HEK293 (cell line): ENCODE results near the gene UNG.

ENCODE experiments used
- CTCF ChIA-PET: fragments of 350-600 bp; formaldehyde crosslinking; extraction: SDS; loops from one replicate; lab custom pipeline; 2021; ENCODE audit warnings: antibody characterized with exemption; lab: Yijun Ruan, JAX
- POLR2A ChIA-PET: fragments of 300-600 bp; formaldehyde crosslinking; extraction: SDS; loops from one replicate; lab custom pipeline; 2020; ENCODE audit warnings: antibody characterized with exemption, inconsistent platforms; lab: Yijun Ruan, JAX
- H3K27ac ChIP-seq: fragments of 200-500 bp; sonication (Bioruptor generic); 2 replicates; pipeline ENCODE4 v1.5.1; 2014; ENCODE audit warnings: low read depth, low read length, control low read depth, inconsistent platforms; ENCODE audit errors: extremely low read depth
- H3K36me3 ChIP-seq, 2 experiments: fragments of 200-500 bp in 1 of 2; sonication (Bioruptor generic) in 1 of 2; 1 replicate in 1 of 2; 2 replicates in 1 of 2; pipeline ENCODE4 v1.5.1; 2014 to 2017; ENCODE audit warnings: inconsistent platforms in 2 of 2, low read length in 2 of 2; ENCODE audit not compliant: control insufficient read depth in 2 of 2, insufficient read depth in 1 of 2
- H3K4me1 ChIP-seq: fragments of 200-500 bp; sonication (Bioruptor generic); 2 replicates; pipeline ENCODE4 v1.5.1; 2014; ENCODE audit warnings: mild to moderate bottlenecking, low read length, inconsistent platforms; ENCODE audit not compliant: control insufficient read depth, insufficient read depth
- H3K4me3 ChIP-seq: 2 replicates; pipeline ENCODE4 v1.5.1; 2011; ENCODE audit warnings: low read depth, mild to moderate bottlenecking, control low read depth, low read length, moderate library complexity
- H3K9me3 ChIP-seq: fragments of 200-500 bp; sonication (Bioruptor generic); 2 replicates; pipeline ENCODE4 v1.5.1; 2014; ENCODE audit warnings: low read depth, low read length, inconsistent platforms; ENCODE audit not compliant: control insufficient read depth, insufficient read depth
- GLIS2 ChIP-seq: fragments of 450-650 bp; formaldehyde crosslinking; IDR thresholded peaks from 2 replicates; pipeline ENCODE4 v1.5.1; 2016; ENCODE audit warnings: missing biosample characterization, missing genetic modification characterization
- KLF8 ChIP-seq: fragments of 450-650 bp; formaldehyde crosslinking; IDR thresholded peaks from 2 replicates; pipeline ENCODE4 v1.5.1; 2016; ENCODE audit warnings: missing biosample characterization, missing genetic modification characterization
- PBX3 ChIP-seq: sonication (generic); formaldehyde crosslinking; IDR thresholded peaks from 2 replicates; pipeline ENCODE4 v1.8.1; 2022; ENCODE audit warnings: mild to moderate bottlenecking, moderate library complexity, missing genetic modification reagents
- PRDM2 ChIP-seq: fragments of 450-650 bp; formaldehyde crosslinking; IDR thresholded peaks from 2 replicates; pipeline ENCODE4 v1.5.1; 2016; ENCODE audit warnings: missing biosample characterization, missing genetic modification characterization, borderline replicate concordance
- SP3 ChIP-seq: fragments of 450-650 bp; formaldehyde crosslinking; IDR thresholded peaks from 2 replicates; pipeline ENCODE4 v1.5.1; 2016; ENCODE audit warnings: missing biosample characterization, missing genetic modification characterization
- ZBTB17 ChIP-seq: fragments of 450-650 bp; formaldehyde crosslinking; IDR thresholded peaks from 2 replicates; pipeline ENCODE4 v1.5.1; 2016; ENCODE audit warnings: missing biosample characterization, missing genetic modification characterization
- ZBTB6 ChIP-seq: fragments of 450-650 bp; formaldehyde crosslinking; IDR thresholded peaks from 2 replicates; pipeline ENCODE4 v1.5.1; 2017; ENCODE audit warnings: missing biosample characterization, missing genetic modification characterization
- ZEB2 ChIP-seq: fragments of 450-650 bp; formaldehyde crosslinking; IDR thresholded peaks from 2 replicates; pipeline ENCODE4 v1.5.1; 2016; ENCODE audit warnings: missing biosample characterization, missing genetic modification characterization
- ZNF223 ChIP-seq: fragments of 450-650 bp; formaldehyde crosslinking; IDR thresholded peaks from 2 replicates; pipeline ENCODE4 v1.5.1; 2016; ENCODE audit warnings: missing biosample characterization, missing genetic modification characterization
- ZNF248 ChIP-seq: fragments of 450-650 bp; formaldehyde crosslinking; IDR thresholded peaks from 2 replicates; pipeline ENCODE4 v1.5.1; 2017; ENCODE audit warnings: missing biosample characterization, missing genetic modification characterization
- ZNF341 ChIP-seq: fragments of 450-650 bp; formaldehyde crosslinking; IDR thresholded peaks from 2 replicates; pipeline ENCODE4; 2016; ENCODE audit warnings: low read depth, missing biosample characterization, missing genetic modification characterization
- ZNF664 ChIP-seq: fragments of 450-650 bp; formaldehyde crosslinking; IDR thresholded peaks from 2 replicates; pipeline ENCODE4 v1.5.1; 2016; ENCODE audit warnings: missing biosample characterization, missing genetic modification characterization
- ZSCAN23 ChIP-seq: fragments of 450-650 bp; formaldehyde crosslinking; IDR thresholded peaks from 2 replicates; pipeline ENCODE4 v1.5.1; 2016; ENCODE audit warnings: missing biosample characterization, missing genetic modification characterization

The UNG gene

GRCh38 chr12:109110988-109111495, 13.6 kb downstream of the UNG start (continued):
- TF ChIP-seq PRDM2 (tag by site-specific recombination), result no peak
- TF ChIP-seq SP3 (tag by site-specific recombination), result peak; percentile 29; the same call in 1 of the 2 replicates
- TF ChIP-seq ZNF248 (tag by site-specific recombination), result no peak
- peak; percentile 17; the same call in 1 of the 2 replicates for TF ChIP-seq ZBTB6 (tag by site-specific recombination)
- no peak for TF ChIP-seq ZEB2 (tag by site-specific recombination)
- TF ChIP-seq PBX3 (CRISPR knock-in tag), result 0 out of 2 replicates have a peak, but pooled peaks have one; percentile 60
- peak; percentile 58; the same call in 1 of the 2 replicates for TF ChIP-seq ZNF341 (tag by site-specific recombination)
- TF ChIP-seq ZNF664 (tag by site-specific recombination), result no peak
- TF ChIP-seq KLF8 (tag by site-specific recombination), result peak; percentile 76
- no peak for TF ChIP-seq ZNF223 (tag by site-specific recombination)
- TF ChIP-seq GLIS2, result peak; percentile 72

GRCh38 chr12:109112720-109113465, 15.5 kb downstream of the UNG start:
- Histone ChIP-seq H3K9me3 (no peaks in the 10 kb centered on the region), H3K36me3 (peaks cover 7 to 24% of the 10 kb centered on the region in 2 experiments; a peak in 2 of 3 replicates), H3K4me3 (no peak overlapping the region), H3K4me1 (peaks cover 11% of the 10 kb centered on the region), H3K27ac (no peak overlapping the region)
- peak; percentile 53; the same call in 1 of the 2 replicates for TF ChIP-seq ZBTB17 (tag by site-specific recombination)
- TF ChIP-seq ZSCAN23 (tag by site-specific recombination), result no peak
- CTCF ChIA-PET, result interaction anchor here (0.5 to 3.0 kb wide), 18 partner anchors 8 to 995 kb away, joined by 3 to 22 read pairs (median 5); no protein-coding TSS in a partner anchor
- POLR2A ChIA-PET, result no interaction called here
